ENCODE measurements around the gene TBC1D24.
A peak's percentile ranks its signal among the peaks of the same experiment; 100 is the strongest.
"Not testable (repeated sequence)": the region's sequence is repeated elsewhere in the genome, so short reads cannot be mapped to it uniquely, and the experiment has no call there.

TBC1D24 gene

GRCh38 chr16:2533912-2534311 is 59.0 kb downstream of the TBC1D24 start:
- no peak for DNase-seq

DNA sequence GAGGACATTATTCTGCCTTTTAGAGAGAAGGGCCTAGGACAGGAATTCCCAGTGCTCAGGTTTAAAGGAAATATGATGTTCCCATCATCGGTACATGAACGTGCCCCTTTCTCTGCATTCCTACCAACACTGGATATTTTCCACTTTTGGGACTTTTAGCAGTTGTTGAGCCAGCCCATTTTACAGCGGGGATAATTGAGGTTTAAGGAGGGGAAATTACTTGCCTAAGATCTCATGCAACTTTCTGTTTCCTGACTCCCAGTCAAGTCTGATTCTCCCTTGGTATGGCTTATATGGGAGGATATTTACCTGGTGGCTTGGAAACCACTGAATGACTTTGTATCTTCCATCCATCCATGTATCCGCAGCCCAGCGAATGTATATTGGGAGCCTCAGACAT is 59.4 kb downstream of the TBC1D24 start:
- DNase-seq, result not testable (repeated sequence)

- DNase-seq, result no peak
Measured at GRCh38 chr16:2535625-2536013, 60.7 kb downstream of the TBC1D24 start.

DNA sequence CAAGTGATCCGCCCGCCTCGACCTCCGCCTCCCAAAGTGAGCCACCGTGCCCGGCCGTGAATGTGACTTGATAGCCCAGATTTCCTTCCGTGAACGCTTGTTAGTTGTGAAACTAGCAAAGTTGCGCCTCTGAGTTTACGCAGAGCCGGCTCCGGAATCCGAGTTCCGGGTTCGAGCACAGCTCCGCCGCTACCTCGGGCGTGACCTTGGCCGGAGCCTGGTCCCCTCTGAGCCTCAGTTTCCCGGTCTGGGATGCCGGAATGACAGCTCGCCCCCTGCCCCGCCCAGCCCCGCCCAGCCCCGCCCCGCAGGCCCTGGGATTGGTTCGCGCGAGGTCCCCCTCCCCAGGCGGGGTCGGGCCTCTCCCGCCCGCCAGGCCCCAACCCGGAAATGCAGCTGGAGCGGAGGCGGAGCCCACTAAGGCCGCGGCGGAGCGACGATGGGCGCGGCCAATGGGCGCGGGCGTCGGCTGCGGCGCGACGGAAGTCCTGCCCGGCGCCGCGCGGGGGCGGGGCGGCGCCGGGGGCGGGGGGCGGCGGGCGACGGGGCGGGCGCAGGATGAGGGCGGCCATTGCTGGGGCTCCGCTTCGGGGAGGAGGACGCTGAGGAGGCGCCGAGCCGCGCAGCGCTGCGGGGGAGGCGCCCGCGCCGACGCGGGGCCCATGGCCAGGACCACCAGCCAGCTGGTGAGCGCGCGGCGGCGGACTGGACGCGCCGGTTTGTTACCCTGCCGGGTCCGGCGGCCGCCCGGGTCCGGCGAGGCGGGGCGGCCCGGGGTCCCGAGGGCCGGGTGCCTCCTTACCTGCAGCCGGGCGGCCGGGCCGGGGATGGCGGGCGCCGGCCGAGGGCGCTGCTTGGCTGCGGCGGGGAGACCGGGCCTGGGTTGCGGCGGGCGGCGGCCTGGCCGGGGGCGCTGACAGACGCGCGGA is 62.8 kb downstream of the TBC1D24 start, which contains the start of gene PDPK1:
TSS of gene PDPK1 (plus strand) at position 571 of the 929 bp plus-strand sequence. CDS start at position 663, 92 bp downstream.
- DNase-seq, result peak; percentile 75

DNA sequence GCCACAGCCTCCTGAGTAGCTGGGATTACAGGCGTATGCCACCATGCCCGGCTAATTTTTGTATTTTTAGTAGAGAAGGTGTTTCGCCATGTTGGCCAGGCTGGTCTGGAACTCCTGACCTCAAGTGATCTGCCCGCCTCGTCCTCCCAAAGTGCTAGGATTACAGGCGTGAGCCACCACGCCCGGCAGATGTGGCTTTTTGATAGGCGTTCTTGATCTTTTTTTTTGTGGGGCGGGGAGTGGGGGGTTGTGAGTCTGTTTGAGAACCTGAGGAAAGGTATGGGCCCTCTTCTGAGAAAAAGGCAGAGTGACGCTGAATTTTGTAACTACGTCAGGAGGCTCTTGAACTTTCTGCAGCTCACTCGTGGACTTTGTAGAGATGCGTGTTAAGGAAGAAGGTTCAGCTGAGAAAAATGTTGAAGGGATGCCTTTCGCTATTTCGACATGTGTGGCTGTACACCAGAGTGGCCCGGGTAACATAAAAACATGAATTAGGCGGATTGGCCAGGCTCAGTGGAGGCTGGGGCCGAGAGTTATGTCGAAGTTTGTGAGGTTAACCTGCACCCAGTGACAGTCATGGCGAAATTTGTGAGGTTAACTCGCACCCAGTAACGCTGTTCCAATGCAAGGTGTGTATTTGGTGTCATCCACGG is 64.4 kb downstream of the TBC1D24 start:
- DNase-seq, result not testable (repeated sequence)

DNA sequence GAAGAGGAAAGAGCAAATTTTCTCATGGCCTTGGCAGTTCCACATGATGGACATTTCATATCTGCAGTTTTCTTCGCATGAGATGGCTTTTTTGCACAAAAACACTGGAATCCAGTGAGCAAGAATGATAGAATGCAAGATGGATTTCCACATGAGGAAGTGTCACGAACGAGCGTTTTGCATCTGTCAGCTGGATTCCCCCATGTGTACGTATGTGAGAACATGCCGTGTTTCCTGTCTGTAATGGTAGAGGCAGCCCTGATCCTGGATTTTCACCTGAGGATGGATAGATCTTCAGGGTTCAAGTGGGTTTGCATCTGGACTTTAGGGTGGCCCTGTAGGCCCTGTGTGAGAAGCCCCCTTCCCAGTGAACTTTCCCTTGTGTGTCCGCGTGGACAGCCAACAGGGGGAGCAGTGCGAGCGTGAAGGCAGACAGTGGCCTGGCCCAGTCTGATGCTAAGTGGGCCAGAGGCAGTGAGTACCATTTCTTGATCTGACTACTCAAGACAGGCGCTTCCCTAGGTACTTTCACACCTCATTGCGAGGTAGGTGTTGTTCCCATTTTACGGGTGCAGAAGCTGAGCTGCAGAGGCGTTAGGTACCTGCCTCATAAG is 65.0 kb downstream of the TBC1D24 start:
- not testable (repeated sequence) for DNase-seq

DNA sequence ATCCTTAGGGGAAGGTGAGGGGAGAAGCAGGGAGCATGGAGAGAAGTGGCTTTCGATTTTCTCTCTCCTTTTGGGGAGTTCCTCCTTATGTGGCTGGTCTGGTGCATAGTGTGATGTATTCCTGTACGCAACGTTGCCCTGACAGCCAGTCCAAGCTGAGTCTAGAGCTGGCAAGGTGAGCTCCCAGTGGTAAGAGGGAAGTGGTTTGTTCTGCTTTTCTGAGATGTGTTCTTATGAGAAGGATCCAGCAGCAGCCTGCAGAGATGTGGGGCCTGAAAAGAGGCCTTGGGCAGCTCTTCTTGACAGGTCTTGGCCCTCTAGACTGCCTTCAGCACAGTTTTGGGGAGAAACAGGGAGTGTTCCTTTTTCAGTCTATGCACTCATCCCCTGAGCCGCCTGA is 66.0 kb downstream of the TBC1D24 start:
- DNase-seq, result not testable (repeated sequence)

DNA sequence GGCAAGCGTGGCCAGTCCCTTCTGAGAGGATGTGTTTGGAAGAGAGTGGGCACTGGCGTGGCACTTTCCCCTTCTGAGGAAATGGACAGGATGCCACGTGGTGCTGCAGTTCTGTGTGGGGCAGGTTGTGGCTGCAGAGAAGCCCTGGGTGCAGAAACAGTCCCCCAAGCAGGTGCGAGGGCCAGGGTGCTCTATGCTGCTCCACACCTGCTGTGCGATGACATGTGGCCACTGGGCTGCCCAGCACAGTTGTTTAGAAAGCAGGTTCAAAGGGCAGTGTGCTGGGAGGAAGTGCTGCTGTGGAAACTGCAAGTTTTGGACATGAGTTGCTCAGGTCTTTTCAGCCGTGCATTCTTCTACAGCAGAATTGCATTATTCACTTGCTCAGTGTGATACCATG is 66.5 kb downstream of the TBC1D24 start:
- DNase-seq, result not testable (repeated sequence)

DNA sequence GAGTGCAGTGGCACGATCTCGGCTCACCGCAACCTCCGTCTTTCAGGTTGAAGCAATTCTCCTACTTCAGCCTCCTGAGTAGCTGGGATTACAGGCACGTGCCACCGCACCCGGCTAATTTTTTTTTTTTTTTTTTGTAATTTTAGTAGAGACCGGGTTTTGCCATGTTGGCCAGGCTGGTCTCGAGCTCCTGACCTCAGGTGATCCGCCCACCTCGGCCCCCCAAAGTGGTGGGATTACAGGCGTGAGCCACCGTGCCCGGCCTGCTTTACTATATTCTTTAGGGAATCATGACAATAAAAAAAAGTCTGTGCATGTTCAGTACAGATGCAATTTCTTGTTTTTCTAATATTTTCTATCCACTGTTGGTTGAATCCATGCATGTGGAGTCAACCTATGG is 68.8 kb downstream of the TBC1D24 start:
- not testable (repeated sequence) for DNase-seq

GRCh38 chr16:2550283-2550878 is 75.5 kb downstream of the TBC1D24 start:
- not testable (repeated sequence) for DNase-seq

DNA sequence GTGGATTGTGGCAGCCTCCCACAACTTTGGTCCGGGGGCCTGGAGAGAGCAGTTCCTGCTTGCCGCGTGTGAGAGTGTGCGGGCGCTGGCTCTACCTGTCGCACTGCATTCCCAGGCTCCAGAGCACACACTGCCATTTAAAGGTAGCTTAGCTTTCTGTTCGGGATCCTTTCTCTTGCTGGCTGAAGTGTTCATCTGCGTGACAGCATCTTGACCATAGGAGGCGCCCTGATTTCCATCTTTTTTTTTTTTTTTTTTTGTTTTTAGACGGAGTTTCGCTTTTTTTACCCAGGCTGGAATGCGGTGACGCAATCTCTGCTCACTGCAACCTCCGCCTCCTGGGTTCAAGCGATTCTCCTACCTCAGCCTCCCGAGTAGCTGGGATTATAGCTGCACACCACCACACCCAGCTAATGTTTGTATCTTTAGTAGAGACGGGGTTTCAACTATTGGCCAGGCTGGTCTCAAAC is 76.5 kb downstream of the TBC1D24 start:
- DNase-seq, result not testable (repeated sequence)

- not testable (repeated sequence) for DNase-seq
Measured at GRCh38 chr16:2554709-2555425, 79.9 kb downstream of the TBC1D24 start.
